Liver (tissue), 9 donors: Measurements from ENCODE around the gene TMEM145. TPM values are rescaled to one million over a fixed set of nuclear protein-coding genes. Genes with fewer than 3 reads are reported as not detected.

Experiments
- DNase-seq: peaks from one replicate; pipeline ENCODE4 v3.0.0-alpha.2; 2017; ENCODE audit warnings: low spot score
- H3K27ac ChIP-seq, 2 donors: one replicate each; pipeline ENCODE4 v1.7.0; 2013; ENCODE audit warnings: inconsistent platforms in 2 of 2, low read length in 2 of 2, control low read depth in 1 of 2, low read depth in 1 of 2, mild to moderate bottlenecking in 1 of 2
- H3K27me3 ChIP-seq, 4 donors: one replicate each; pipeline versions ENCODE4 v1.6.1 to v1.7.0; 2013; ENCODE audit warnings: low read length in 3 of 4, inconsistent platforms in 1 of 4, mild to moderate bottlenecking in 1 of 4, moderate library complexity in 1 of 4; ENCODE audit not compliant: control insufficient read depth in 4 of 4, insufficient read depth in 4 of 4
- H3K36me3 ChIP-seq, 4 donors: one replicate each; pipeline versions ENCODE4 v1.6.1 to v1.7.0; 2013; ENCODE audit warnings: low read length in 3 of 4, mild to moderate bottlenecking in 3 of 4, low read depth in 1 of 4, moderate library complexity in 1 of 4; ENCODE audit not compliant: control insufficient read depth in 4 of 4, insufficient read depth in 3 of 4
- H3K4me1 ChIP-seq, 4 donors: one replicate each; pipeline versions ENCODE4 v1.6.1 to v1.7.0; 2013; ENCODE audit warnings: low read length in 3 of 4, mild to moderate bottlenecking in 3 of 4, moderate library complexity in 1 of 4; ENCODE audit not compliant: control insufficient read depth in 4 of 4, insufficient read depth in 4 of 4
- H3K4me3 ChIP-seq, 3 donors: one replicate each; pipeline versions ENCODE4 v1.6.1 to v1.7.0; 2013; ENCODE audit warnings: low read length in 3 of 3, control low read depth in 1 of 3, low read depth in 1 of 3, mild to moderate bottlenecking in 1 of 3
- H3K9ac ChIP-seq, 2 donors: one replicate each; pipeline ENCODE4 v1.7.0; 2013; ENCODE audit warnings: low read length in 2 of 2, mild to moderate bottlenecking in 2 of 2, moderate library complexity in 2 of 2, control low read depth in 1 of 2, low read depth in 1 of 2
- H3K9me3 ChIP-seq, 4 donors: one replicate each; pipeline versions ENCODE4 v1.6.1 to v1.7.0; 2013; ENCODE audit warnings: low read length in 3 of 4; ENCODE audit not compliant: control insufficient read depth in 4 of 4
- EGR1 ChIP-seq, 2 donors: IDR thresholded peaks; 2 replicates each; pipeline ENCODE4 v1.6.1; 2016 to 2018; ENCODE audit warnings: antibody characterized with exemption in 2 of 2, low read depth in 2 of 2
- FOXA1 ChIP-seq: IDR thresholded peaks from 2 replicates; pipeline ENCODE4 v1.6.1; 2016; ENCODE audit warnings: antibody characterized with exemption
- FOXA2 ChIP-seq: IDR thresholded peaks from 2 replicates; pipeline ENCODE4 v1.6.1; 2016; ENCODE audit warnings: antibody characterized with exemption
- GABPA ChIP-seq, 2 donors: IDR thresholded peaks in 1 of 2; conservative IDR thresholded peaks in 1 of 2; 2 replicates each; pipeline ENCODE4 v1.6.1; 2016; ENCODE audit warnings: antibody characterized with exemption in 2 of 2, mild to moderate bottlenecking in 1 of 2, moderate library complexity in 1 of 2
- HNF4A ChIP-seq, 2 donors: conservative IDR thresholded peaks; 2 replicates each; pipeline ENCODE4 v1.6.1; 2016; ENCODE audit warnings: antibody characterized with exemption in 2 of 2, mild to moderate bottlenecking in 2 of 2
- HNF4G ChIP-seq: IDR thresholded peaks from 2 replicates; pipeline ENCODE4 v1.6.1; 2016; ENCODE audit warnings: antibody characterized with exemption
- JUND ChIP-seq, 2 donors: IDR thresholded peaks; 2 replicates each; pipeline ENCODE4 v1.6.1; 2016; ENCODE audit warnings: antibody characterized with exemption in 2 of 2
- NR2F2 ChIP-seq: IDR thresholded peaks from 2 replicates; pipeline ENCODE4 v1.6.1; 2016; ENCODE audit warnings: antibody characterized with exemption
- RAD21 ChIP-seq, 2 donors: IDR thresholded peaks; 2 replicates each; pipeline ENCODE4 v1.6.1; 2016; ENCODE audit warnings: antibody characterized with exemption in 2 of 2, mild to moderate bottlenecking in 2 of 2
- RXRA ChIP-seq, 2 donors: IDR thresholded peaks; 2 replicates each; pipeline ENCODE4 v1.6.1; 2017 to 2018; ENCODE audit warnings: antibody characterized with exemption in 2 of 2, mild to moderate bottlenecking in 1 of 2
- SP1 ChIP-seq: IDR thresholded peaks from 2 replicates; pipeline ENCODE4 v1.6.1; 2018; ENCODE audit warnings: antibody characterized with exemption, mild to moderate bottlenecking
- TAF1 ChIP-seq: conservative IDR thresholded peaks from 2 replicates; pipeline ENCODE4 v1.6.1; 2016; ENCODE audit warnings: antibody characterized with exemption, mild to moderate bottlenecking
- YY1 ChIP-seq: IDR thresholded peaks from 2 replicates; pipeline ENCODE4 v1.6.1; 2016; ENCODE audit warnings: antibody characterized with exemption, mild to moderate bottlenecking
- WGBS: extraction: QIAGEN DNeasy Blood & Tissue Kit; methylation state at CpG from one replicate; pipeline ENCODE4 v1.1.7; 2013; 5-methylcytosine and 5-hydroxymethylcytosine counted together
- polyA plus RNA-seq, 2 donors: library from polyadenylated mRNA; stranded (reverse) in 1 of 2; unstranded in 1 of 2; fragments of 200-250 nt in 1 of 2; fragments of >200 nt in 1 of 2; fragmentation: Nextera tagmentation in 1 of 2; extraction: Ambion mirVana in 1 of 2; gene quantifications; one replicate each; pipeline versions ENCODE4 v1.2.1 to v1.2.3, GENCODE V29; 2013 to 2015
- total RNA-seq, 2 donors: library from RNA; depleted of rRNA; stranded (reverse); fragments of >200 nt; gene quantifications; one replicate each; pipeline ENCODE4 v1.2.3, GENCODE V29; 2014
- TF ChIP-seq, protein P1 (sequence below): IDR thresholded peaks from 2 replicates; pipeline ENCODE4 v1.6.1; 2016; ENCODE audit warnings: antibody characterized with exemption, mild to moderate bottlenecking
- TF ChIP-seq, protein P2 (sequence below): IDR thresholded peaks from 2 replicates; pipeline ENCODE4 v1.6.1; 2016; ENCODE audit warnings: antibody characterized with exemption
- TF ChIP-seq, protein P3 (sequence below): IDR thresholded peaks from 2 replicates; pipeline ENCODE4 v1.6.1; 2016; ENCODE audit warnings: antibody characterized with exemption
- TF ChIP-seq, protein P4 (sequence below): fragments of 150-350 bp; IDR thresholded peaks from 2 replicates; pipeline ENCODE4 v1.5.1; 2017; ENCODE audit warnings: improper control_type of control experiment, low read depth, low read length; ENCODE audit not compliant: missing input control
- TF ChIP-seq, protein P5 (sequence below): IDR thresholded peaks from 2 replicates; pipeline ENCODE4 v1.6.1; 2016; ENCODE audit warnings: antibody characterized with exemption
- donor health status: healthy.
- donor health status: healthy.
- donor health status: healthy.
- donor health status: healthy.
- donor health status: healthy.

TMEM145 gene
- total and polyA plus RNA-seq, 4 donors: 0.02 to 0.08 TPM; not detected in 2

DNA sequence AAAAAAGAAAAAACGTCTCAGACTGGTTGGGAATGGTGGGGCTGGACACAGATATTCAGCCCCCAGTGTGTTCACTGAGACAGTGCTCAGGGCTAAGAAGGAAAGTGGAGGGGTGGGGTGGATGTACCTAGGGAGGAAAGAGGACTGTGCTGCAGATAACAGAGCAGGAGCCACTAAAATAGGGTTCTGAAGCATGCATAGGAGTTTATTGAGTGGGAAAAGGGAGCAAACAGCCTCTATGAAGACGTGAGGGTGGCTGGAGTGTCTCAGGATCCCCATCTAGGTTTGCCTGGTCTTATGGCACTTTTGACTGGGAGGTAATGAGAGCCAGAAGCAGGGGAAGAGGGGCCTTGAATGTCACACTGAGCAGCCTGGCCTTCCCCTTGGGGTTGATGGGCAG lies 15.7 kb downstream of the TMEM145 start:
- H3K4me1 ChIP-seq: peaks cover 9 to 30% (median 20%) of the 10 kb centered on the region in 4 donors
- WGBS: 86% methylated on average over 2 of the region's 2 CpGs
- no peak overlapping the region for H3K27ac ChIP-seq
- H3K9me3 ChIP-seq: no peaks in the 10 kb centered on the region
- no peaks in the 10 kb centered on the region for H3K36me3 ChIP-seq
- no peak overlapping the region for H3K9ac ChIP-seq
- no peaks in the 10 kb centered on the region for H3K27me3 ChIP-seq
- TF ChIP-seq NR2F2: no peak
- TF ChIP-seq GABPA (IDR thresholded peaks at IDR 0.05 in 1 of 2, conservative IDR thresholded peaks at IDR 0.05 in 1 of 2): no peak
- TF ChIP-seq RAD21 (IDR thresholded peaks at IDR 0.05): no peak
- no peak for TF ChIP-seq RXRA (IDR thresholded peaks at IDR 0.05)
- TF ChIP-seq, protein P1, sequence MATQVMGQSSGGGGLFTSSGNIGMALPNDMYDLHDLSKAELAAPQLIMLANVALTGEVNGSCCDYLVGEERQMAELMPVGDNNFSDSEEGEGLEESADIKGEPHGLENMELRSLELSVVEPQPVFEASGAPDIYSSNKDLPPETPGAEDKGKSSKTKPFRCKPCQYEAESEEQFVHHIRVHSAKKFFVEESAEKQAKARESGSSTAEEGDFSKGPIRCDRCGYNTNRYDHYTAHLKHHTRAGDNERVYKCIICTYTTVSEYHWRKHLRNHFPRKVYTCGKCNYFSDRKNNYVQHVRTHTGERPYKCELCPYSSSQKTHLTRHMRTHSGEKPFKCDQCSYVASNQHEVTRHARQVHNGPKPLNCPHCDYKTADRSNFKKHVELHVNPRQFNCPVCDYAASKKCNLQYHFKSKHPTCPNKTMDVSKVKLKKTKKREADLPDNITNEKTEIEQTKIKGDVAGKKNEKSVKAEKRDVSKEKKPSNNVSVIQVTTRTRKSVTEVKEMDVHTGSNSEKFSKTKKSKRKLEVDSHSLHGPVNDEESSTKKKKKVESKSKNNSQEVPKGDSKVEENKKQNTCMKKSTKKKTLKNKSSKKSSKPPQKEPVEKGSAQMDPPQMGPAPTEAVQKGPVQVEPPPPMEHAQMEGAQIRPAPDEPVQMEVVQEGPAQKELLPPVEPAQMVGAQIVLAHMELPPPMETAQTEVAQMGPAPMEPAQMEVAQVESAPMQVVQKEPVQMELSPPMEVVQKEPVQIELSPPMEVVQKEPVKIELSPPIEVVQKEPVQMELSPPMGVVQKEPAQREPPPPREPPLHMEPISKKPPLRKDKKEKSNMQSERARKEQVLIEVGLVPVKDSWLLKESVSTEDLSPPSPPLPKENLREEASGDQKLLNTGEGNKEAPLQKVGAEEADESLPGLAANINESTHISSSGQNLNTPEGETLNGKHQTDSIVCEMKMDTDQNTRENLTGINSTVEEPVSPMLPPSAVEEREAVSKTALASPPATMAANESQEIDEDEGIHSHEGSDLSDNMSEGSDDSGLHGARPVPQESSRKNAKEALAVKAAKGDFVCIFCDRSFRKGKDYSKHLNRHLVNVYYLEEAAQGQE: no peak
- no peak for TF ChIP-seq SP1
- no peak for TF ChIP-seq HNF4A (conservative IDR thresholded peaks at IDR 0.05)
- TF ChIP-seq JUND (IDR thresholded peaks at IDR 0.05): no peak
- no peak for TF ChIP-seq TAF1
- TF ChIP-seq YY1: no peak
- no peak for TF ChIP-seq FOXA2
- TF ChIP-seq HNF4G: no peak
- TF ChIP-seq EGR1 (IDR thresholded peaks at IDR 0.05; ENCODE audit: low read depth in 2 of 2): no peak
- TF ChIP-seq, protein P2, sequence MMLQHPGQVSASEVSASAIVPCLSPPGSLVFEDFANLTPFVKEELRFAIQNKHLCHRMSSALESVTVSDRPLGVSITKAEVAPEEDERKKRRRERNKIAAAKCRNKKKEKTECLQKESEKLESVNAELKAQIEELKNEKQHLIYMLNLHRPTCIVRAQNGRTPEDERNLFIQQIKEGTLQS: no peak
- TF ChIP-seq, protein P3, sequence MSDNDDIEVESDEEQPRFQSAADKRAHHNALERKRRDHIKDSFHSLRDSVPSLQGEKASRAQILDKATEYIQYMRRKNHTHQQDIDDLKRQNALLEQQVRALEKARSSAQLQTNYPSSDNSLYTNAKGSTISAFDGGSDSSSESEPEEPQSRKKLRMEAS: no peak
- TF ChIP-seq FOXA1: no peak
- no peak for DNase-seq
- H3K4me3 ChIP-seq: no peak overlapping the region

DNA sequence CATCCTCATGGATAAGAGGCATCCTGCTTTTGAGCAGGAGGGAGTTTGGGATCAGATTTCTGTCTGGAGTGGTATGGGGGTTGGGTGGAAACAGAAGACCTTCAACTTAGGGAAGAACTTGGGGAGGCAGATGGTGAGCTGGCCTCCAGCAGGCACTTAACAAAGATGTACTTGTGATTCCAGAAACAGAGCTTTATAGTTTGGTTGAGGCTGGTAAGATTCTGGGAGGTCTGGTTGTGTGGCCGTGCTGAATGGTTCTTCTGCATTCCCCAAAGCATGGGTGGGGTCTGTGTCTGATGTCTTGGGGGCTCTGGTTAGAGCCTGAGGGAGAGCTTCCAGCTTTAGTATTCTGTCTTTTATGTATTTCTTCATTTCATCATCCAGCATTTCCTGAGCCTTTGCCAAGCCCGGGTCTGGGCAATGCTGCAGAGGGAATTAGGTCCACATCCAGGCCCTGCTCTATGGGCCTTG lies 17.2 kb downstream of the TMEM145 start:
- peaks cover 0 to 10% (median 2%) of the 10 kb centered on the region in 4 donors for H3K36me3 ChIP-seq
- no peak overlapping the region for H3K27ac ChIP-seq
- no peak for TF ChIP-seq SP1
- TF ChIP-seq, protein P4, sequence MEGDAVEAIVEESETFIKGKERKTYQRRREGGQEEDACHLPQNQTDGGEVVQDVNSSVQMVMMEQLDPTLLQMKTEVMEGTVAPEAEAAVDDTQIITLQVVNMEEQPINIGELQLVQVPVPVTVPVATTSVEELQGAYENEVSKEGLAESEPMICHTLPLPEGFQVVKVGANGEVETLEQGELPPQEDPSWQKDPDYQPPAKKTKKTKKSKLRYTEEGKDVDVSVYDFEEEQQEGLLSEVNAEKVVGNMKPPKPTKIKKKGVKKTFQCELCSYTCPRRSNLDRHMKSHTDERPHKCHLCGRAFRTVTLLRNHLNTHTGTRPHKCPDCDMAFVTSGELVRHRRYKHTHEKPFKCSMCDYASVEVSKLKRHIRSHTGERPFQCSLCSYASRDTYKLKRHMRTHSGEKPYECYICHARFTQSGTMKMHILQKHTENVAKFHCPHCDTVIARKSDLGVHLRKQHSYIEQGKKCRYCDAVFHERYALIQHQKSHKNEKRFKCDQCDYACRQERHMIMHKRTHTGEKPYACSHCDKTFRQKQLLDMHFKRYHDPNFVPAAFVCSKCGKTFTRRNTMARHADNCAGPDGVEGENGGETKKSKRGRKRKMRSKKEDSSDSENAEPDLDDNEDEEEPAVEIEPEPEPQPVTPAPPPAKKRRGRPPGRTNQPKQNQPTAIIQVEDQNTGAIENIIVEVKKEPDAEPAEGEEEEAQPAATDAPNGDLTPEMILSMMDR: no peak
- TF ChIP-seq RAD21 (IDR thresholded peaks at IDR 0.05): no peak
- TF ChIP-seq GABPA (IDR thresholded peaks at IDR 0.05 in 1 of 2, conservative IDR thresholded peaks at IDR 0.05 in 1 of 2): no peak
- TF ChIP-seq, protein P5, sequence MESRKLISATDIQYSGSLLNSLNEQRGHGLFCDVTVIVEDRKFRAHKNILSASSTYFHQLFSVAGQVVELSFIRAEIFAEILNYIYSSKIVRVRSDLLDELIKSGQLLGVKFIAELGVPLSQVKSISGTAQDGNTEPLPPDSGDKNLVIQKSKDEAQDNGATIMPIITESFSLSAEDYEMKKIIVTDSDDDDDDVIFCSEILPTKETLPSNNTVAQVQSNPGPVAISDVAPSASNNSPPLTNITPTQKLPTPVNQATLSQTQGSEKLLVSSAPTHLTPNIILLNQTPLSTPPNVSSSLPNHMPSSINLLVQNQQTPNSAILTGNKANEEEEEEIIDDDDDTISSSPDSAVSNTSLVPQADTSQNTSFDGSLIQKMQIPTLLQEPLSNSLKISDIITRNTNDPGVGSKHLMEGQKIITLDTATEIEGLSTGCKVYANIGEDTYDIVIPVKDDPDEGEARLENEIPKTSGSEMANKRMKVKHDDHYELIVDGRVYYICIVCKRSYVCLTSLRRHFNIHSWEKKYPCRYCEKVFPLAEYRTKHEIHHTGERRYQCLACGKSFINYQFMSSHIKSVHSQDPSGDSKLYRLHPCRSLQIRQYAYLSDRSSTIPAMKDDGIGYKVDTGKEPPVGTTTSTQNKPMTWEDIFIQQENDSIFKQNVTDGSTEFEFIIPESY: no peak
- TF ChIP-seq, protein P2: no peak
- TF ChIP-seq, protein P1: no peak
- TF ChIP-seq YY1: no peak
- TF ChIP-seq FOXA2: no peak
- no peak for TF ChIP-seq TAF1
- no peak for TF ChIP-seq HNF4G
- no peak for DNase-seq
- H3K9me3 ChIP-seq: no peaks in the 10 kb centered on the region
- H3K4me1 ChIP-seq: peaks cover 0 to 23% (median 14%) of the 10 kb centered on the region in 4 donors
- 76% methylated on average over 2 of the region's 2 CpGs for WGBS
- H3K27me3 ChIP-seq: no peaks in the 10 kb centered on the region
- H3K9ac ChIP-seq: no peak overlapping the region
- H3K4me3 ChIP-seq: no peak overlapping the region
